ENCODE data around the gene INCENP. TPM values are rescaled to one million over a fixed set of nuclear protein-coding genes. Genes with fewer than 3 reads are reported as not detected.
A peak's percentile ranks its signal among the peaks of the same experiment; 100 is the strongest.

Gene INCENP
- total and polyA plus RNA-seq, 8 donors = 2.6 to 32.1 (median 5.1) TPM

DNA sequence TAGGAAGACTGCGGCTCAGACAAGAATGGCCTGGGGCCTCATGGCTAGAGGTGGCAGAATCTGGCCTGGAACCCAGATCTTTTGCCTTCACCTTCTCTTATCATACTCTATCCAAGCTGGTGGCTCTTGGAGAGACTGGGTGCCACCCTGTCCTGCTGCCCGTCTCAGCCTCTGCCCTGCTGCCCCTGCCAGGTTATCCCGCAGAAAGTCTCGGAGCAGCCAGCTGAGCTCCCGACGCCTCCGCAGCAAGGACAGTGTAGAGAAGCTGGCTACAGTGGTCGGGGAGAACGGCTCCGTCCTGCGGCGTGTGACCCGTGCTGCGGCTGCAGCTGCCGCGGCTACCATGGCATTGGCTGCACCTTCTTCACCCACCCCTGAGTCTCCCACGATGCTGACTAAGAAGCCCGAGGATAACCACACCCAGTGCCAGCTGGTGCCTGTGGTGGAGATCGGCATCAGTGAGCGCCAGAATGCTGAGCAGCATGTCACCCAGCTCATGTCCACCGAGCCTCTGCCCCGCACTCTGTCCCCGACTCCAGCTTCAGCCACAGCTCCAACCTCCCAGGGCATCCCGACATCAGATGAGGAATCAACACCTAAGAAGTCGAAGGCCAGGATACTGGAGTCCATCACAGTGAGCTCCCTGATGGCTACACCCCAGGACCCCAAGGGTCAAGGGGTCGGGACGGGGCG lies 5.9 kb downstream of the INCENP start:
- TF ChIP-seq EP300 (IDR thresholded peaks at IDR 0.05) = no peak
- no peak for TF ChIP-seq POLR2A (IDR thresholded peaks at IDR 0.05)
- TF ChIP-seq POLR2AphosphoS5 (IDR thresholded peaks at IDR 0.05) = no peak
- TF ChIP-seq, protein P1, sequence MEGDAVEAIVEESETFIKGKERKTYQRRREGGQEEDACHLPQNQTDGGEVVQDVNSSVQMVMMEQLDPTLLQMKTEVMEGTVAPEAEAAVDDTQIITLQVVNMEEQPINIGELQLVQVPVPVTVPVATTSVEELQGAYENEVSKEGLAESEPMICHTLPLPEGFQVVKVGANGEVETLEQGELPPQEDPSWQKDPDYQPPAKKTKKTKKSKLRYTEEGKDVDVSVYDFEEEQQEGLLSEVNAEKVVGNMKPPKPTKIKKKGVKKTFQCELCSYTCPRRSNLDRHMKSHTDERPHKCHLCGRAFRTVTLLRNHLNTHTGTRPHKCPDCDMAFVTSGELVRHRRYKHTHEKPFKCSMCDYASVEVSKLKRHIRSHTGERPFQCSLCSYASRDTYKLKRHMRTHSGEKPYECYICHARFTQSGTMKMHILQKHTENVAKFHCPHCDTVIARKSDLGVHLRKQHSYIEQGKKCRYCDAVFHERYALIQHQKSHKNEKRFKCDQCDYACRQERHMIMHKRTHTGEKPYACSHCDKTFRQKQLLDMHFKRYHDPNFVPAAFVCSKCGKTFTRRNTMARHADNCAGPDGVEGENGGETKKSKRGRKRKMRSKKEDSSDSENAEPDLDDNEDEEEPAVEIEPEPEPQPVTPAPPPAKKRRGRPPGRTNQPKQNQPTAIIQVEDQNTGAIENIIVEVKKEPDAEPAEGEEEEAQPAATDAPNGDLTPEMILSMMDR (IDR thresholded peaks at IDR 0.05) = no peak
- WGBS, 5 donors = 95 to 97% (median 96%) methylated on average over 17 to 28 of the region's 28 CpGs
- no peak for DNase-seq
- Histone ChIP-seq H3K27me3 (no peaks in the 10 kb centered on the region), H3K27ac (no peak overlapping the region), H3K9me3 (no peaks in the 10 kb centered on the region), H3K36me3 (peaks cover 38 to 63% (median 62%) of the 10 kb centered on the region in 4 donors), H3K4me1 (peaks cover 5 to 12% (median 11%) of the 10 kb centered on the region in 4 donors), H3K4me3 (no peak overlapping the region)
- intact Hi-C loops (cut with DNase I; ENCODE audit: low total_unique reads) = no loop called here

DNA sequence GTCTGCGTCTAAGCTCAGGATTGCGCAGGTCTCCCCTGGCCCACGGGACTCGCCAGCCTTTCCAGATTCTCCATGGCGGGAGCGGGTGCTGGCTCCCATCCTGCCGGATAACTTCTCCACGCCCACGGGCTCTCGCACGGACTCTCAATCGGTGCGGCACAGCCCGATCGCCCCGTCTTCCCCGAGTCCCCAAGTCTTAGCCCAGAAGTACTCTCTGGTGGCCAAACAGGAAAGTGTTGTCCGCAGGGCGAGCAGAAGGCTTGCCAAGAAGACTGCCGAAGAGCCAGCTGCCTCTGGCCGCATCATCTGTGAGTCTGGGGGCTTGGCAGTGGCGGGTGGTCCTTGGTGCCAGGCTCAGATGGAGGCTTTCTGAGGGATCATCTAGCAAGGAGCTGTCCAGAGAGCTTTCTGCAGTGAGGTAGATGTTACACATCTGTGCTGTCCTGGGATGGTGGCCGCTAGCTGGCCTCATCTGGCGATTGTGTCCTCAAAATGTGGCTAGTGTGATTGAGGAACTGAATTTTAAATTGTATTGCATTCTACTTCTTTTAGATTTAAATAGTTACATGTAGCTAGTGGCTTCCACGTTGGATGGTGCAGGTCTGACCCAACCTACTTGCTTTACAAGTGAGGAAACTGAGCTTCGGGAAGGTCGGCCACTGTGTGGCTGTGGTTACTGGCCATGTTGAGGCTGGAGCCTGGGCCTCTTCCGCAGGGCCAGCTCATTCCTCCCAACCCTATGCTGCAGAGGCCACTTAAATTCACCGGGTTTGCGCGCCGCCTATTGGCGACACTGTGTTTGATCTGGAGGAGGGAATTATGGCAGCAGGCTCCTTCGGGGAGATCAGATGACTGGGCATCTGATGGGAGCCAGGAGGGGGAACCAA lies 6.7 kb downstream of the INCENP start:
- 95 to 97% (median 96%) methylated on average over 32 to 34 of the region's 34 CpGs for WGBS, 5 donors
- Histone ChIP-seq H3K27me3 (no peaks in the 10 kb centered on the region), H3K4me1 (peaks cover 0 to 5% (median 4%) of the 10 kb centered on the region in 4 donors), H3K36me3 (peaks cover 38 to 69% (median 68%) of the 10 kb centered on the region in 4 donors), H3K4me3 (no peak overlapping the region), H3K9me3 (no peaks in the 10 kb centered on the region), H3K27ac (no peak overlapping the region)
- intact Hi-C loops (cut with DNase I; ENCODE audit: low total_unique reads) = no loop called here
- TF ChIP-seq POLR2A (IDR thresholded peaks at IDR 0.05) (no peak), EP300 (IDR thresholded peaks at IDR 0.05) (no peak), POLR2AphosphoS5 (IDR thresholded peaks at IDR 0.05) (no peak)
- TF ChIP-seq, protein P1 (IDR thresholded peaks at IDR 0.05) = no peak
- peak in 1 of 2 donors; percentile 19 for DNase-seq

DNA sequence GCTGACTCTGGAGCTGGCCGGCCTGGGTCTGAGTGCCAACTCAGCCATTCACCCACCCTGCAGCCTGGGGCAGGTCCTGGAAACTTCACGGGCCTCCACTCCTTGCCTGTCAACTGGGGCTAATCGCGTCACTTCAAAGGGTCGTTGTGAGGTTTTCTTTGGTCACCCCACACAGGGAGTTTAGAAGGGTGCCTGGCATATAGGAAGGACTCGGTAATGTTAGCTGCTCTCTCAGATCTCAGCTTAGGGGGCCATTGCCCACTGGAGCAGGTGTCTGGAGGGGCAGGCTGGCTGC lies 7.3 kb downstream of the INCENP start:
- H3K36me3 ChIP-seq = peaks cover 38 to 73% (median 72%) of the 10 kb centered on the region in 4 donors
- TF ChIP-seq POLR2AphosphoS5 (IDR thresholded peaks at IDR 0.05) = no peak
- TF ChIP-seq, protein P1 (IDR thresholded peaks at IDR 0.05) = no peak
- TF ChIP-seq POLR2A (IDR thresholded peaks at IDR 0.05) = no peak
- TF ChIP-seq EP300 (IDR thresholded peaks at IDR 0.05) = no peak
- no peaks in the 10 kb centered on the region for H3K4me1 ChIP-seq
- no peaks in the 10 kb centered on the region for H3K27me3 ChIP-seq
- intact Hi-C loops (cut with DNase I; ENCODE audit: low total_unique reads) = no loop called here
- 89 to 98% (median 96%) methylated on average over 6 of the region's 6 CpGs for WGBS, 5 donors
- H3K4me3 ChIP-seq = no peak overlapping the region
- DNase-seq = no peak
- H3K9me3 ChIP-seq = no peaks in the 10 kb centered on the region
- no peak overlapping the region for H3K27ac ChIP-seq

DNA sequence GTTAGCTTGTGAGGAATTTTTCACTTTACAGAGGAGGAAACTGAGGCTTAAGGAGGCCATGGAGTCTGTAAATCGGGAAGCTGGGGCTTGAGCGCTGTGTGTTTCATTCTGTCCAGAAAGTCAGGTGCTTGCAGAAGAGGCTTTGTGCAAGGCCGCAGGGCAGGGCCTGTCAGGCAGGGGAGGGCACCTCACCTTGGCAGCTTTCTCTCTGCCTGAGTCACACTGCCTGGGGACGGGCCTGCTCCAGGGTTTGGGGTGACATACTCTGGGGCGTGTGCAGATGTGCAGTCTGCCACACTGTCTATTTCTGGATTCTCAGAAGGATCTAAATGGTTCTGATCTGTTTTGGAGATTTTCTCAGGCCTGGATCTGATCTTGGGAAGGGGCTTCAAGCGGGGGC lies 8.4 kb downstream of the INCENP start:
- Histone ChIP-seq H3K9me3 (no peaks in the 10 kb centered on the region), H3K27me3 (no peaks in the 10 kb centered on the region), H3K4me3 (no peak overlapping the region), H3K4me1 (no peaks in the 10 kb centered on the region), H3K27ac (no peak overlapping the region), H3K36me3 (peaks cover 38 to 80% (median 73%) of the 10 kb centered on the region in 4 donors)
- DNase-seq = peak in 1 of 2 donors; percentile 24
- 83 to 95% (median 94%) methylated on average over 4 to 6 of the region's 6 CpGs for WGBS, 5 donors
- TF ChIP-seq, protein P1 (IDR thresholded peaks at IDR 0.05) = no peak
- TF ChIP-seq EP300 (IDR thresholded peaks at IDR 0.05) (no peak), POLR2AphosphoS5 (IDR thresholded peaks at IDR 0.05) (no peak), POLR2A (IDR thresholded peaks at IDR 0.05) (no peak)
- intact Hi-C loops (cut with DNase I; ENCODE audit: low total_unique reads) = no loop called here

All from stomach (tissue), 9 donors.